NB4 (cell line): ENCODE results near the gene SPEN.
"Not testable (repeated sequence)": the region's sequence is repeated elsewhere in the genome, so short reads cannot be mapped to it uniquely, and the experiment has no call there.

Source experiments
- DNase-seq: peaks from one replicate; pipeline ENCODE4 v3.0.0; 2010; ENCODE audit warnings: low read depth
- H3K4me3 ChIP-seq: one replicate; pipeline ENCODE4 v1.5.1; 2011; ENCODE audit warnings: mild to moderate bottlenecking, low read depth, low read length, moderate library complexity
- CTCF ChIP-seq: IDR thresholded peaks from one replicate; pipeline ENCODE4 v1.5.1; 2012; ENCODE audit warnings: low read depth, low read length
- MAX ChIP-seq: IDR thresholded peaks from 2 replicates; pipeline ENCODE4 v1.6.1; 2011; ENCODE audit warnings: low read depth, low read length
- MYC ChIP-seq: IDR thresholded peaks from 2 replicates; pipeline ENCODE4 v1.6.1; 2011; ENCODE audit warnings: low read depth, low read length
- POLR2A ChIP-seq: IDR thresholded peaks from 2 replicates; pipeline ENCODE4 v1.6.1; 2011; ENCODE audit warnings: mild to moderate bottlenecking; ENCODE audit not compliant: insufficient read length; ENCODE audit errors: extremely low read depth

SPEN gene

GRCh38 chr1:15900662-15901279 lies 53.3 kb downstream of the SPEN start:
- TF ChIP-seq POLR2A (no peak), MYC (no peak), MAX (no peak), CTCF (no peak)
- no peak for DNase-seq
- H3K4me3 ChIP-seq, result no peak overlapping the region

GRCh38 chr1:15902882-15903281 lies 55.4 kb downstream of the SPEN start:
- TF ChIP-seq POLR2A (no peak), MAX (no peak), CTCF (no peak), MYC (no peak)
- DNase-seq, result no peak
- no peak overlapping the region for H3K4me3 ChIP-seq

- DNase-seq, result no peak
- TF ChIP-seq MAX, result no peak
- TF ChIP-seq MYC, result no peak
- TF ChIP-seq POLR2A, result no peak
- TF ChIP-seq CTCF, result no peak
- no peak overlapping the region for H3K4me3 ChIP-seq
Measured at GRCh38 chr1:15908597-15908996, 61.1 kb downstream of the SPEN start.

GRCh38 chr1:15911141-15911540 lies 63.6 kb downstream of the SPEN start:
- no peak for TF ChIP-seq CTCF
- no peak for TF ChIP-seq MAX
- TF ChIP-seq POLR2A, result no peak
- no peak for TF ChIP-seq MYC

GRCh38 chr1:15911927-15912326 lies 64.4 kb downstream of the SPEN start:
- no peak for DNase-seq
- TF ChIP-seq CTCF (no peak), POLR2A (no peak), MAX (no peak), MYC (no peak)
- no peak overlapping the region for H3K4me3 ChIP-seq

More at GRCh38 chr1:15911141-15911540, 63.6 kb downstream of the SPEN start:
- DNase-seq, result no peak
- H3K4me3 ChIP-seq, result no peak overlapping the region

- DNase-seq, H3K4me3 ChIP-seq: not testable (repeated sequence)
Measured at GRCh38 chr1:15913607-15914006, 66.1 kb downstream of the SPEN start.
